CD4-positive, alpha-beta T cell treated with Interleukin-4 for 4 hours (primary cell): ENCODE measurements around the gene AQP2.
A peak's percentile ranks its signal among the peaks of the same experiment; 100 is the strongest.

Source experiments
- DNase-seq: peaks from one replicate; pipeline ENCODE4 v3.0.0-alpha.2; 2020

The AQP2 gene, protein sequence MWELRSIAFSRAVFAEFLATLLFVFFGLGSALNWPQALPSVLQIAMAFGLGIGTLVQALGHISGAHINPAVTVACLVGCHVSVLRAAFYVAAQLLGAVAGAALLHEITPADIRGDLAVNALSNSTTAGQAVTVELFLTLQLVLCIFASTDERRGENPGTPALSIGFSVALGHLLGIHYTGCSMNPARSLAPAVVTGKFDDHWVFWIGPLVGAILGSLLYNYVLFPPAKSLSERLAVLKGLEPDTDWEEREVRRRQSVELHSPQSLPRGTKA

DNA sequence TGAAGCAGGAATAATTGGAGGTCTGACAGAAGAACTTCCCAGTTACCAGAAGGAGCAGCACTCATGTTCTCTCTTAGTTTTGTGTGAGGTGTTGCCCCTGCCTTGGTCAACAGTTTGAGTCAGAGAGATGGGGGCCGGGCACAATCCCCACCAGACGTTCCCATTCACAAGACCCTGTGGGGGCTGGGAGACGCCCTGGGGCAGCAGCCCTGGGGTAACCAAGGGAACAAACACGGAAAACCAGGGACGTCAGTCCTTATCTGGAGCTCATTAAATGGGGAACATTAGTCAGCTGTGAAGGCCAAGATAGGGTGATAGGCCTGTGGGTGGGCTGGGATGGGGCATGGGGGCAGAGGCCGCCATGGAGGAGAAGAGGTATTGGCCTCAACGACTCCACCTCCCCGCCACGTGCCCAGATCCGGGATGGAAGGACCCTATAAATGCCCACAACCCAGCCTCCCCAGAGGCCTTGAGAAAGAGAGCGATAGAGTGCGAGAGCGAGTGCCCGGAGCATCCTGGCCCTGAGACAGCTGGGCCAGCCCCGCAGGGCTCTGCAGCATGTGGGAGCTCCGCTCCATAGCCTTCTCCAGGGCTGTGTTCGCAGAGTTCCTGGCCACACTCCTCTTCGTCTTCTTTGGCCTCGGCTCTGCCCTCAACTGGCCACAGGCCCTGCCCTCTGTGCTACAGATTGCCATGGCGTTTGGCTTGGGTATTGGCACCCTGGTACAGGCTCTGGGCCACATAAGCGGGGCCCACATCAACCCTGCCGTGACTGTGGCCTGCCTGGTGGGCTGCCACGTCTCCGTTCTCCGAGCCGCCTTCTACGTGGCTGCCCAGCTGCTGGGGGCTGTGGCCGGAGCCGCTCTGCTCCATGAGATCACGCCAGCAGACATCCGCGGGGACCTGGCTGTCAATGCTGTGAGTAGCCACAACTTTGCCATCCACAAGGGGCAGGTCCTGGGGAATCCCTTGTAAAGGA, at the start of gene AQP2:
TSS of gene AQP2 (plus strand) at position 465 of the 979 bp plus-strand sequence. CDS start at position 559, 94 bp downstream.
- no peak for DNase-seq

DNA sequence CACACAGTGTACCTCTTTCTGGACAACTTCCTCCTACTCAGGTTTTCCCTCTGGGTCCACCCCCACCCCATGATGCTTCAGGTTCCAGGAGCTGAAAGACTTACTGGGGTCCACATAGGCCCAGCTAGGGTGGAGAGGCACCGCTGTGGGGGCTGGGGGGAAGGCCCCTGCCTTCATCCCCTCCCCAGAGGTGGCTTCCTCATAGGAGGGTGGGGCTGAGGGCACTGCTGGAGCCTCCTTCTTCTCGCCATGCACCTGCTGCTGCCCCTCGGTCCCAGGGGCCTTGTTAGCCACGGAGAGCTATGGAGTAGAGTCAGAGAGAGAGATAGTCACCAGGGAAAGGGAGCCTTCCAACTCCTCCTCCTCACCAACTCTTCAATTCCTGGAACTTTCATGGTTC, 49.5 kb upstream of the AQP2 start:
- DNase-seq = no peak

DNA sequence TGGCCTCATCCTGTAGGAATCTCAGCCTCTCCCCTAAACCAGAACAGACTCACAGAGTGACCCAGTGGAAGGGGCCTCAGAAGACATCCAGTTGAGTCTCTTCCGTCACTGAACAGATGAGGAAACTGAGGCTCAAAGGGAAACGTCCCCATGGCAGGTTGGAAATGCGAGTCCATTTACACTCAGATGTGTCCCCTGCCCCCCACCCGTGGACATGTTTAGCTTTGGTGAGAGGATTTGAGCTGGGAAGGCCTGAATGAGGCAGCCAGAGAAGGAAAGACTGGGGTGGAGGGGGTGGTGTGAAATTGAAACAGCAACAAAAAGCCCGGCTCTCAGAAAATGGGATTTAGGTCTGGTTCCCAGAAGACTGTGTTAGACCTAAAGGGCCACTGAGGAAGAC, 48.6 kb upstream of the AQP2 start:
- DNase-seq = no peak

DNA sequence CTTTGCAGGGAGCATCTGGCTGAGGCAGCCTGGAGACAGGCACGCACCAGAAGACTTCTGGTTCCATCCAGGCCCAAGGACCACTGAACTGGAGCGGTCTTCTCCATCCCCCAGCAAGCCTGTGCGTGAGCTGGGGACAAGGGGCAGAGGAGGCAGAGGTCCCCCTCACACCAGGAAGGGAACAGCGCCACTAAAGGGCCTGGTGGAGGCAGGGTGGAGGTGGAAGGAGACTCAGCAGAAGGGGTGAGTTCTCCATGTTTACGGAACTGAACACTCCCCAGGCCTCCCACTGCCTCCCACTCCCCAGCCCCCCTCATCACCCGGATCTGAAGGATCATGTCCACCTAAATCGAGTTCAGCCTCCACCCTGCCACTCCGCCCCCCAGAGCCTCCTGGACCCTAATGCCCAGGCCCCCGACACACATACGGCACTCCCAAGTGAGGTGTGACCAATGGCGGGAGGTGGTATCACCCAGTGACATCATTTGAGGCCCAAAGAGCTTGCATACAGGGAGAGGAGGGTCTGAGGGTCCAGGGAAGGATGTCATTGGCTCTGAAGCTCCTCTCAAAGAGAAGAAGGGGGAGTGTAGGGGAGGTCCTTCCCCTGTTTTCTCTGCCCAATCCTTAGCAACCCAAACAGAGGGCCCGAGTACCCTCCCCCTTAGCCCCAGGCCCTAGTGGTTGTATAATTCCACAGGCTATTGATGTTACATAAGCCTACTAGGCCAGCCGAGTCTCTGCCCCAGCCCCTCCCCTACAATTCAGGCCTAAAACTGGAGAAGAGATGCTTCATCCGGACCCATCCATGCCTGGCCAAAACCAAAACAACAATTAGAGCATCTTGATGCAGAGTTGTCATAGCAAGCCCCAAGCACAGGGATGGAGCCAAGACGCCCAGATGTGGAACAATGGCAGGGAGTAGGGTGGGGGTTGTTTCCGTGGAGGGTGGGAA, 47.9 kb upstream of the AQP2 start:
- no peak for DNase-seq

DNA sequence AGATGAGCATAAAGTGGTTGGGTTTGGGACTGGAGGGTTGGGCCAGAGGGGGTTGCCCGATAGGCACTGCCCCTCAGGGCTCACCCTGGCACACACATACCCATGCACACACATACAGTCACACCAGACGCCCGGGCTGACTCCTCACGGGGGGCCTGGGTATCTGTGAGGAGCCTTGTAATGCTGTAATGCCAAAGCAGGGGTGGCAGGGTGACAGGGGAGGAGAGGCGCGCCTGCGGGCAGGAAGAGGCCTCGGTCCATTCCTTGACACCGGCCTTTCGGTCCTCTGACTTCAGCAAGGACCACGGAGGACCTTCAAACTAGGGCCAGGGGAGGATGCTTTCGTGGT, 47.2 kb upstream of the AQP2 start:
- no peak for DNase-seq

DNA sequence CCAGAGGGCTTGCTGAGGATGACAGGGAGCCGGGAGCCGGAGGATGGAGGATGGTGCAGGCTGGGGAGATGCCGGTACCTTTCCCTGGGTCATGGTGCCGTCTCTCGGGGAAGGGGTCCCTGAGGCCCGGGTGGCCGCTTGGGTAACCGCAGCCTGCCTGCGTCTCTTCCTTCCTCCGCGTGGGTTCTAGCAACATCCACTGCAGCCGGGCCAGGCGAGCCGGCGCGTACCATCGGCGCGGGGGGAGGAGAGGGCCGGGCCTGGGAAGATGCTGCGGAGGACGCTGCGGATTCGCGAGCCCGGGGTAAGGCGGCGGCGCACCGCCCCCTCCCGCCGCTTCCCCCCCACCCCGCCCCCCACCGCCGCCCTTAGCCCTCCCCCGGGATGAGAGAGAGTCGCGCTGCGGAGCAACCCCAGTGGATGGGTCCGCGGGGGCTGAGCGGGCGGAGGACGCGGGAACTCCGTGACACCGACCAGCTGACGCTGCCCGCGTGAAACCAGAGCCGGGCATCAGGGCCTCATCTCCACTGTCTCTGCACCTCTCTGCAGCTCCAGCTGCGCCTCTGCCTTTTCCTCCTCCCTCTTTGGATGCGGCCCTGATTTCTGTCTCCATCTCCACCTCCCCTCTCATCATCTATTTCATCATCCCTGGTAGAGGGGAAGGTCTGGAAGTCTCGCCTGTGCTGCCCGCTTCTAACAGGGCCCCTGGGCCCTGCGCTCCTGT, 46.7 kb upstream of the AQP2 start, which contains the start of gene FAIM2:
TSS of gene FAIM2 (minus strand) at position 201 of the 724 bp plus-strand sequence. CDS start at position 93, 108 bp downstream.
- peak; percentile 20 for DNase-seq

DNA sequence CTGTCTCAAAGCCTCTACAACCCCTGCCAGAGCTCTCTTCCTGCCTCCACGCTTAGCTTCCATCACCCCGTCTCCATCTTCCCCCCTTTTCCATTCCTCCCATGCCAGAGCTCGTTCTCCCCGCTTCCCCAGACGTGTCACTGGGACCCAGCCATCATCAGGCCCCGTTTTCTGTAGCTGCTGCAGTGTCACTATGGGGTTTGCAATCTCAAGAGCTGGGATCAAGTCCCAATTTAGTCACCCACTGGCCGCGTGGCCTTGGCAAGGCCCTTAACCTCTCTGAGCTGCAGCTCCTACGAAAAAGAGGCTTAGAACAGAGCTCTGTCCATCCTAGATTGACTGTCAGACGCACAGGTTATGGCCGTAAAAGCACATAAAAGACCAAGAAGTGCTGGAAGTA, 45.9 kb upstream of the AQP2 start:
- DNase-seq = no peak

DNA sequence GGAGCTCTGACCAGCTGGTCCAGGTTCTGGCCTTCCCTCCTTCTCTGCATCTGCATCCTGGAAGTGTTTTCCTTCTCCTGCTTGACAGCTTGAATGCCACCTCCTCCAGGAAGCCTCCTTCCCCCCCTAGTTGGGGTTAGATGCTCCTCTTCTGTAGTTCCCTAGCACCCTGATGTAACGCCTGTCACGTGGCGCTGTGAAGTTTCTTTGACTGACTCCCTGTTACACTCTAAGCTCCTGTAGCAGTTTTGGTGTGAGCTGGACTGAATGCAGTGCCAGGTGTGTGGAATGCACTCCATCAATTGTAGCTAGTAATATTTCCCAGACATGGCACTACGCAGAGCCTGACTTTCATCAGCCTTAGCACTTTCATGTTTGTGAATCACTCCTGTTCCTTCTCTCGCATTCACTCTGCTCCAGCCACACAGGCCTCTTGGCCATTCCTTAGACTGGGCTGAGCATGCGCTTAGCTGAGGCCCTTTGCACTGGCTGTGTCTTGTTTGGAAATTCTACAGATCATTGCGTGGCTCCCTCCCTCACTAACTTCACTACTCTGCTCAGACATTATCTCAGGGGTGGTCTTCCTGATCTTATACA, 44.7 kb upstream of the AQP2 start:
- no peak for DNase-seq

DNA sequence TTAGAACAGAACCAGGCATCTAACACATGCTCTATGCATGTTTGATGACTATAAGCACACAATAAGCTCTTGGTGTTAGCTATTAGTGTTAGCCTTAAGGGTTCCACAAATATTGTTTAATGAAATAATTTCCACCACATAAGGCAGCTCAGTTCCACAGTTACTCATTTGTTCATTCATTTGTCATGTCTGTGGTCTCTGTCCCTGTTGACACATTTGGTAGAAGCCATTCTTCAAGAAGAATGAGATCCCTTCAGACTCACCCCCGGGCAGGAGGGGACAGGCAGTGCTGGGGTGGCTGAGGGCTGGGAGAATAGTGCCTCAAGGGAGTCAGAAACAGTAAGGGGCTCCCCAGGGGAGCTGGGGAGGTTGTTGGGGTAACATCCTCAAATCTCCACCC, 43.2 kb upstream of the AQP2 start:
- DNase-seq = no peak

DNA sequence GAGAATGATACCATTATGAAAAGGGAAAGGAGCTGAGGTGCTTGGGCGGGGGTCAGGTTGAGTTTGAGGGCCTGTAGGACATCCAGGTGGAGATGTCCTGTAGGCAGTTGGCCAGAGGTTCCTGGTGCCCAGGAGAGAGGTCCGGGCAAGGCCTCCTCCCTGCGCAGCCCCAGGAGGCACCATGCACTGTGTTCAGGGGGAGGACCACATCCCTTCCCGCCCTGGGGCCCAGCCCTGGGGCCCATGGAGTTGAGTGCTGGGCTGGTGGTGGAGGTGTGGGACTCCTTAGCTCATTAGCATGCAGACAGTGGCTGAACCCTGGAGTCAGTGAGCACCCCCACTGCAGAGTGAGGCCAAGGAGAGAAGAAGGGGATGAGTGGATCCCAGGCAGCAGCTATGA, 41.2 kb upstream of the AQP2 start:
- DNase-seq = no peak

DNA sequence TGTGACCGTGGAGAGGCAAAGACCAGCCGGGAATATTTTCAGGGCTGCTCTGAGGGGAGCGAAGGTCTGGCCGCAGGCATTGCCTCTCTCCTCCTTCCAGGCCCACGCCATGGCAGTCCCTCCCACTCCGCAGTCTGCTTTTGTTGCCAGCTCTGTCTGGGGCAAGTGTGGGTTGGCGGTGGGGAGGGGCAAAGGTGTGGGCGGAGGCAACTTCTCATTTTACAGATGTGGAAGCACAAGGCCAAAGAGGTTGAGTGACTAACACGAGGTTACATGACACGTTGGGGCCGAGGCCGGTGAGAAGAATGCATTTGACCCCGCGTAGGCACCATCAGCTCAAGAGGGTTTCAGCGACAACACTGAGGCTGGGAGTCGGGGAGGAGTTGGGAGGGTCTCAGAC, 40.7 kb upstream of the AQP2 start:
- no peak for DNase-seq

DNA sequence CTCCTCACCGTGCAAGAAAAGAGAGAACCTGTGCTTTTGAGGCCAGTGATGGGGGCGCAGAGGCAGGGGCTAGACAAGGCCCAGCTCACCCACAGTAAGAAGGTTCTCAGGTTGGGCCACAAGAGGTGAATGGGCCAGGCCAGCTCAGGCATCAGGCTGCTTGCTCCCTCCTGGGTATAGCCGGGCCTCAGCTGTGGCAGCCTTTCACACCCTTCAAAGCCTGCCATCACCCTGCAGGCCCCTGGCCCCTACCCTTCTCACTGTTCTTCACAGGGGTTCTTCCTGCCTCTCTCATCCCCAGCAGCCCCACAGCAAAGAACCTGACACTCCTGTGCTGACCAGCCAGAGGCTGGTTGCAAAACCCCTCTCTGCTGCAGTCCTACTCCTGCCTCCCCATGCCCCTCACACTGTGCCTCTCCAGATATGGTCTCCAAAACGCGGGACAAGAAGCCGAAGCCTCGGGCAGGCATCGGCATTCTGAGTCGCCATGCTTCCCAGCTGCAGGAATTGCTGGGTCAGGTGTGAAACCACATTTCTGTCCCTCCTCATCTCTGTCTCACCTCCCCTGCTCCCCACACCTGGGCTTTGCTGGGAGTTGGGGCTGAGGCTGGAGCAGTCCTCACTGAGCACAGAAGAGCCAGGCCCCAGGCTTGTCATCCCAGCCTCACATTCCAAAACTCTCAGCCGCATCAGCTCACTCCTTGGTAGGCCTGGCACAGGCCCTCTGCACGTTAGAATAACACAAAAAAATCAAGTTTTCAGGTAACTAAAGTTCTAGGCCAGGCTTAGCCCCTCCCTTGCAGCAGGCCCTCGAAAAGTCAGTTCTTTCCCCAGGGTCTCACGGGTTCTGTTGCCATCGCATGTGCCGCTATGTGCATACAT, 40.0 kb upstream of the AQP2 start:
- no peak for DNase-seq

DNA sequence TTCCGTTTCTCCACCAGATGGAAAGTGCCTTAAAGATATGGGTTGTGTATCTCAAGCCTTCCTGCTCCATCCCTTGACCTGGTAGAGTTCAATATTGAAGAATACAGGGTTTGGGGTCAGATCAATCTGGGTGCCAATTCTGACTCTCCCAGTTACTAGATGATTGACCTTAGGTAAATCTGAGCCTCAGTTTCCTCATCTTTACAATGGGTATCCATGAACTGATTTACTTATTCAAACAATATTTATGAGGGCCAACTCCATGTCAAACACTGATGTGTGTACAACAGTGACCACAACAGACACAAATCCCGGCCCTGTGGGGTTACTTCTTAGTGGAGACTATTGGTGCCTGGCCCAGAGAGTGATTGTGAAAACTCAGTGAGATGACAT, 39.3 kb upstream of the AQP2 start:
- DNase-seq = no peak

DNA sequence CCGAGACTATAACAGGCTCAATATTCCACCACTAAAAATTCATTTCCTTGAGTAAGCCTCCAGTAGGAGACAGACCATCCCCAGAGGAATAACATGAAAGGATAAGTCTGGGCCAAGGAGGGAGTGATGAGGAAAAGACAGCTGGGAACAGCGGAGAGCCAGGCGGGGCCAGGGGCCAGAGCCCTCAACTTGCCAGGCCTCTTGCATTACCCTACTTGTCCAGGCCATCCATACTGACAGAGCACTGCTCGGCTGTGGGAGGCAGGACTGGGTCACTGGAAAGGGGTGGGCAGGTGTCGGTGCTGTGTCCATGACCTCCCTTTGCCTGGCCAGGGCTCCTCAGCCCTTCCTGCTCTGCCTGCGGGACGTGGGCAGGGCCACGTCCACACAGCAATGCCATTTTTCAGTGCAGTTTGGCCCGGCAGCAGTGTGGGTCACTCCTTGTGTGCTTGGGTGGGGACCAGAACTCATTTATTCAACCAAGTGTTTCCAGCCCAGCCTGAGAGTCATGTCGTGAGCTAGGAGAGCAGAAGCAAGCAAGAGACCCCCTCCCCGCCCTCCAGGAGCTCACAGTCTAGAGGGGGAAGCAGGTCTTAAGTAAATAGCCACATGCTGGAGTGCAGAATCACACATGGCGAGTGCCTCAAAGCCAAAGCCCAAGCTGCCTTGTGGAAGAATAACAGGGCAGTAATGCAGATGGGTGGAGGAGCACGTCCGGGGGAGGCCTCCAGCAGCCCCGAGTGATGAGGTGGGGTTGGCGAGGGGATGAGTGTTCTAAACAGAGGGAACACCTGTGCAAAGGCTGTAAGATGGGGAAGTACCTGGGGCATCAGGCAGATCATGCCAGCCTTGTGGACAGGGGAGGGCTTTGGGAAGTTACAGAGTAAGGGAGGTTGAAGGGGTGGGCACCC, 37.9 kb upstream of the AQP2 start:
- DNase-seq = no peak

DNA sequence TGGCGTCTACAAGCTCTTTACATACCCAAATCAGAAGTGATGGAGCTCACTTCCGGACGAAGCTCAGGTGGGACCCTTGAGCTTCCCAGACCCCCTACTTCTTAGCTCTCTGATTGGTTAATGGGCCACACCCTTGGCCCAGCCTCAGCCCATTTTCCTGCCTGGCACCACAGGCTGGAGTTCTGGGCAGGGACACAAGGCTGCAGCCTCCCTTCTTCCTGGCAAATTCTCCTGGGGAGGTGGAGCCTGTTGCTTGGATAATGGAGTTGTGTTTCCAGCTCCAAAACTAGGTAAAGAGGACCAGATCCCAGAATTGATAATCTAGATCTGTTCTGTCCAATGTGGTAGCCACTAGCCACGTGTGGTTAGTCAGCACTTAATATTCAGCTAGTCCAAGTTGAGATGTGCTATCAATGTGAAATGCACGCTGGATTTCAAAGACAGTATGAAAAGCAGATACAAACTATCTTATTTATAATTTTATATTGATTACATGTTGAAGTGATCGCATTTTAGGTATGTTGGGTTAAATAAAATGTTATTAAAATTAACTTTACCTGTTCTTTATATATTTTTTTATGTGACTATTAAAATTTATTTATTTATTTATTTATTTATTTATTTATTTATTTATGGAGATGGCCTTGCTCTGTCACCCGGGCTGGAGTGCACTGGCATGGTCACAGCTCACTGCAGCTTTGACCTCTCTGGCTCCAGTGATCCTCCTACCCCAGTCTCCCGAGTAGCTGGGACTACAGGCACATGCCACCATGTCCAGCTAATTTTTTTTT, 34.2 kb upstream of the AQP2 start:
- DNase-seq = no peak

DNA sequence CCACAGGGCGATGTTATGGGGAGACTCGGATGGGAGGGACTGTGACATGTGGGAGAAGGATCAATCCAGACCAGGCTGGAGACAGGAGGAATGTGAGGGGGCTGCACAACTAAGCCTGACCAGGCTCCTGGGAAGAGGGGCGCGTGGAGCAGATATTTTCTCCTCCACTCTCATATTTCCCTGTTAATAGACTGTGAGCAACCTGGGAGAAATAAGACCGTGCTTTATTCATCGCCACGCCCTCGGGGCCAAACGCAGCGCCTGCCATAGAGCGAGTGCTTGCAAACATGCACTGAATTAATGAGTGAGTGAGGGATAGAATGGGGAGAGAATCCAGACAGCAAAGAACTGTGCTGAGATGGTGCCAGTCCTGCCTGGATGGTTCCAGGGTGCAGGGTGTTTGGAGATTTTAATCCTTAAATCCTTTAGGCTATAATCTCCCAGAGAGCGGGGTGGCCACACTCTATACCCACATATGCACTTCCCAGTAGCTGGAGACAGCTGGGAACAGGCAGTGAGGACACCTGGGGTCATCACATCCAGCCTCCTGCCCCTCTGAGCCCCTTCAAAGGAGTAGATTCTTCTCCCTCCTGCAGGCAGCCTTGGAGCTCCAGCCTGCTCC, 33.3 kb upstream of the AQP2 start:
- no peak for DNase-seq

DNA sequence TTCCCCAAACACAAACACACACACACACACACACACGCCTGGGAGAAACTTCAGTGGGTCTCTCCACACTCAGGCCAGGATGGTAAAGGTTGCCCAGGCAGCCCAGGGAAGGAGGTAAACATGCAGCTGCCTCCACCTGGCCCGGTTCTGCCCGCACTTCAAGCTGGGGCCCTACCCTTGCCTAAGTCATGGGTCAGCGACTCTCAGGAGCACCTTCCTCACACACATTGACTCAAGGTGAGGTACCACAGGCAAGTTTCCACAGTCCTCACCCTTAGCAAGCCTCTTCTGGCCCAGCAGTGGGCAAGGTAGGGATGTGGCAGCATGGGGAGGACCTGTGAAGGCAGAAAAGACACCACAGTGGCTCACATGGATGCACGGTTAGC, 32.8 kb upstream of the AQP2 start:
- no peak for DNase-seq

DNA sequence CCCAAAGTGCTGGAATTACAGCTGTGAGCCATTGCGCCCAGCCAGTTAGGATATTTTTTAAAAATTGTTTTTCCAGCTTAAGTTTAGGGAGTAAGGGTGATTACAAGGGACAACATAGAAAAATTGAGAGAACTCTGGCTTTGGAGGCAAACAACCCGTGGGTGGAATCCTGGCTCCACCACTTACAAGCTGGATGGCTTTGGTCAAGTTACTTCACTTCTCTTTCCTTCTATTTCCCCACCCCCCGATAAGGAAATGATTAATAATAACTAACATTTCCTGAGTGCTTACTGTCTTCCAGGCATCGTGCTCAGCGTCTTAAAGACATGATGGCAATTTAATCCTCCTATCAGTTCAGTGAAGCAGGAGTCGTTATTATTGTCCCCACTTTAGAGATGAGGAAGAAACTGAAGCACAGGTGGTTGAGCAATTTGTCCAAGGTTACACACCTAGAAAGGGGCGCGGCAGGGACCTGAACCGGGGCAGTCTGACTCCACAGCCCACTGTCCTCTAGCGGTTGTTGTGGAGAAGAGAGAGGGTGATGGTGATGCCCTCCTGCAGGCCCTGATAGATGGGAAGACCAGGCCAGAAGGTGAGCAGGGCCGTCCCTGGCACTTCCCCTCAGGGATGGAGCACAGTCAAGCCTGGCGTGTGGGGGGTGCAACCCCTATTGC, 30.2 kb upstream of the AQP2 start:
- DNase-seq = no peak
